Trophoblast cell (in vitro differentiated cells and primary cell): Measurements from ENCODE around the gene STX16.
"Not testable (repeated sequence)": the region's sequence is repeated elsewhere in the genome, so short reads cannot be mapped to it uniquely, and the experiment has no call there.

Experiments
- DNase-seq, 2 donors: peaks; one replicate each; pipeline ENCODE4 v3.0.0-alpha.2; 2016
- H2AFZ ChIP-seq: 2 replicates; pipeline ENCODE4 v1.6.1; 2013; ENCODE audit warnings: low read length, moderate library complexity, mild to moderate bottlenecking; ENCODE audit not compliant: insufficient read depth, poor library complexity
- H2AK5ac ChIP-seq: 2 replicates; pipeline ENCODE4 v1.6.1; 2013; ENCODE audit warnings: mild to moderate bottlenecking, low read length
- H2BK120ac ChIP-seq: 2 replicates; pipeline ENCODE4 v1.6.1; 2013; ENCODE audit warnings: low read length, mild to moderate bottlenecking, moderate library complexity; ENCODE audit not compliant: insufficient read depth, poor library complexity
- H2BK12ac ChIP-seq: 2 replicates; pipeline ENCODE4 v1.6.1; 2013; ENCODE audit warnings: mild to moderate bottlenecking, low read length, moderate library complexity
- H2BK5ac ChIP-seq: 2 replicates; pipeline ENCODE4 v1.6.1; 2013; ENCODE audit warnings: low read length, low read depth, moderate library complexity, mild to moderate bottlenecking; ENCODE audit not compliant: poor library complexity
- H3K14ac ChIP-seq: 2 replicates; pipeline ENCODE4 v1.6.1; 2013; ENCODE audit warnings: mild to moderate bottlenecking, low read length
- H3K18ac ChIP-seq: 2 replicates; pipeline ENCODE4 v1.6.1; 2013; ENCODE audit warnings: mild to moderate bottlenecking, low read length
- H3K23ac ChIP-seq: 2 replicates; pipeline ENCODE4 v1.6.1; 2013; ENCODE audit warnings: low read length
- H3K27ac ChIP-seq: 2 replicates; pipeline ENCODE4 v1.5.1; 2013; ENCODE audit warnings: low read depth, mild to moderate bottlenecking, inconsistent platforms, low read length, moderate library complexity
- H3K27me3 ChIP-seq: 2 replicates; pipeline ENCODE4 v1.6.1; 2013; ENCODE audit warnings: inconsistent platforms, mild to moderate bottlenecking, low read length, moderate library complexity; ENCODE audit not compliant: insufficient read depth
- H3K36me3 ChIP-seq, 2 experiments: 1 replicate in 1 of 2; 2 replicates in 1 of 2; pipeline ENCODE4 v1.6.1; 2013; ENCODE audit warnings: low read length in 2 of 2, mild to moderate bottlenecking in 2 of 2, moderate library complexity in 1 of 2; ENCODE audit not compliant: insufficient read depth in 2 of 2, control insufficient read depth in 1 of 2
- H3K4ac ChIP-seq: 2 replicates; pipeline ENCODE4 v1.6.1; 2013; ENCODE audit warnings: low read depth, mild to moderate bottlenecking, low read length, moderate library complexity
- H3K4me1 ChIP-seq, 2 experiments: 1 replicate in 1 of 2; 2 replicates in 1 of 2; pipeline ENCODE4 v1.6.1; 2013; ENCODE audit warnings: low read length in 2 of 2, mild to moderate bottlenecking in 2 of 2, moderate library complexity in 1 of 2; ENCODE audit not compliant: insufficient read depth in 2 of 2, control insufficient read depth in 1 of 2
- H3K4me2 ChIP-seq: 2 replicates; pipeline ENCODE4 v1.6.1; 2013; ENCODE audit warnings: inconsistent platforms, mild to moderate bottlenecking, low read length, moderate library complexity
- H3K4me3 ChIP-seq: 2 replicates; pipeline ENCODE4 v1.5.1; 2013; ENCODE audit warnings: mild to moderate bottlenecking, low read depth, low read length, inconsistent platforms
- H3K79me1 ChIP-seq: one replicate; pipeline ENCODE4 v1.6.1; 2013; ENCODE audit warnings: low read length
- H3K79me2 ChIP-seq: 2 replicates; pipeline ENCODE4 v1.6.1; 2013; ENCODE audit warnings: low read length, mild to moderate bottlenecking; ENCODE audit not compliant: control insufficient read depth, insufficient read depth, poor library complexity
- H3K9ac ChIP-seq: 2 replicates; pipeline ENCODE4 v1.6.1; 2013; ENCODE audit warnings: mild to moderate bottlenecking, low read length
- H3K9me3 ChIP-seq: 2 replicates; pipeline ENCODE4 v1.6.1; 2013; ENCODE audit warnings: low read depth, mild to moderate bottlenecking, control low read depth, inconsistent platforms, low read length; ENCODE audit not compliant: insufficient read depth
- H4K12ac ChIP-seq: 2 replicates; pipeline ENCODE4 v1.6.1; 2013; ENCODE audit warnings: low read depth, mild to moderate bottlenecking, low read length, moderate library complexity
- H4K8ac ChIP-seq: 2 replicates; pipeline ENCODE4 v1.6.1; 2013; ENCODE audit warnings: low read depth, mild to moderate bottlenecking, low read length, moderate library complexity
- H4K91ac ChIP-seq: one replicate; pipeline ENCODE4 v1.6.1; 2013; ENCODE audit warnings: low read depth, mild to moderate bottlenecking, low read length, moderate library complexity
- WGBS: extraction: QIAGEN DNeasy Blood & Tissue Kit; methylation state at CpG from one replicate; pipeline ENCODE4 v1.1.7; 2013; ENCODE audit warnings: missing lambda C conversion rate; ENCODE audit not compliant: insufficient read length, insufficient coverage; ENCODE audit errors: extremely low coverage; 5-methylcytosine and 5-hydroxymethylcytosine counted together

STX16 gene

DNA sequence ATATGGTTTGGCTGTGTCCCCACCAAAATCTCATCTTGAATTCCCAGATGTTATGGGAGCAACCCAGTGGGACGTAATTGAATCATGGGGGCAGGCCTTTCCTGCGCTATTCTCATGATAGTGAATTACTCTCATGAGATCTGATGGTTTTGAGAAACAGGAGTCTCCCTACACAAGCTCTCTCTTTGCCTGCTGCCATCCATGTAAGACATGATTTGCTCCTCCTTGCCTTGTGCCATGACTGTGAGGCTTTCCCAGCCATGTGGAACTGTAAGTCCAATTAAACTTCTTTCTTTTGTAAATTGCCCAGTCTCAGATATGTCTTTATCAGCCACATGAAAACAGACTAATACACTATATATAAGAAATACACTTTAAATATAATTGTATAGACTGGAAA, 75.1 kb downstream of the STX16 start:
- H3K4me3 ChIP-seq, H2BK5ac ChIP-seq, H3K9me3 ChIP-seq, H4K8ac ChIP-seq, H2BK120ac ChIP-seq, H3K9ac ChIP-seq, H3K27ac ChIP-seq, H2AK5ac ChIP-seq, H3K4ac ChIP-seq, H3K4me1 ChIP-seq, H3K18ac ChIP-seq, H4K12ac ChIP-seq, H4K91ac ChIP-seq, H2AFZ ChIP-seq, H3K23ac ChIP-seq, H3K14ac ChIP-seq, H3K79me2 ChIP-seq, H3K36me3 ChIP-seq, H3K4me2 ChIP-seq, H3K27me3 ChIP-seq, H2BK12ac ChIP-seq, H3K79me1 ChIP-seq, DNase-seq: not testable (repeated sequence)
- no CpG with 5 or more reads among the region's 2 CpGs for WGBS
